DMS 273 (cell line): ENCODE measurements around the gene ITGAX.
"Not testable (repeated sequence)": the region's sequence is repeated elsewhere in the genome, so short reads cannot be mapped to it uniquely, and the experiment has no call there.

Experiments used
- DNase-seq: peaks from one replicate; lab custom pipeline; 2025; ENCODE audit not compliant: unreplicated experiment; lab: John Stamatoyannopoulos, UW

ITGAX gene

DNA sequence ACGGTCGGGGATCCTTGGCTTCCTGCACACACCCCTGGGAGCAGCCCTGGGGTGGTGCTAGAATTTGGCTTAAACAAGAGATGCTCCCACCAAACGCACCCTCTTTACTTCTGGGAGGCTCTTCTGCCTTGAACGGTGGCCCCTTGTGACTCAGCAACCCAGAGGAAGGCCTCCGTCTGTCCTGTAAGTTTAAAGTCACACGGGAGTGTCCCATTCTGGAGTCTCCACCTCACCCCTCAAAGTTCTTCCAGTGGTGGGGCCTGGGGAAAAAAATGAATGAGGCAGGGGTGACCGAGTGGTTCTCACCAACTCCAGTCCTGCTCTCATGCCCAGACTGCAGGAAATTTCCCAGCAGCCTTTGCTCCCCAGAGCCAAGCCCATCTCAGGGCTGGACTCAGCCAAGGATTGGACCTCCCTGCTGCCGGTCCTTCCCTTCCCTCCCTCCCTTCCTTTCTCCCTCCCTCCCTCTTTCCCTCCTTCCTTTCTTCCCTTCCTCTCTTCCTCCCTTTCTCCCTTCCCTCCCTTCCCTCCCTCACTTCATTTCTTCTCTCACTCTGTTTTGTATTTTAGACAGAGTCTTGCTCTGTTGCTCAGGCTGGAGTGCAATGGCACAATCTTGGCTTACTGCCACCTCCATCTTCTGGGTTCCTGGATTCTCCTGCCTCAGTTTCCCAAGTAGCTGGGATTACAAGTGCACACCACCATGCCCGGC lies 49.5 kb downstream of the ITGAX start:
- peak; percentile 35 for DNase-seq

DNA sequence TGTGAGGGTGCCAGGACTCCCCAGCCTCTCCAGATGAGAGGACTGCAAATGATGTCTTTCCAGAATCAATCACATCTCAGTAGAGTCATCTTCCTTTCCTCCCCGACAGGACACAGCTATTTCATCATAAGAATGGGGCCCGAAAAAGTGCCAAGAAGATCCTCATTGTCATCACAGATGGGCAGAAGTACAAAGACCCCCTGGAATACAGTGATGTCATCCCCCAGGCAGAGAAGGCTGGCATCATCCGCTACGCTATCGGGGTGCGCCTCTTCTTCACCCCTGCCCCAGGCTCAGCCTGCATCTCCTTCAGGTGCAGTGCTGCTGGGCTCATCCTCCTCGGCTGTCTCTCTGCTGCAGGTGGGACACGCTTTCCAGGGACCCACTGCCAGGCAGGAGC lies 52.4 kb downstream of the ITGAX start:
- DNase-seq: no peak

DNA sequence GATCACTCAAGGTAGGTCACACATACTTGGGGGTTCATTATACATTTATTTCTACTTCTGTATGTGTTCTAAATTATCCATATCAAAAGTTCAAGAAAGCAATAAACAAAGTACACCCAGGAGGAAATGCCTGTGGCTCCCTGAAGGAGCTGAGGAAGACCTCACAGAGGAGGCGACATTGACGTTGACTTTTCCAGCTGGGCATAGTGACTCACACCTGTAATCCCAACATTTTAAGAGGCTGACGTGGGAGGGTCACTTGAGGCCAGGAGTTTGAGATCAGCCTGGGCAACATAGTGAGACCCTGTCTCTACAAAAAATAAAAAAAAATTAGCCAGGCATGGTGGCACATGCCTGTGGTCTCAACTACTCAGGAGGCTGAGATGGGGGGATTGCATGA lies 54.5 kb downstream of the ITGAX start:
- DNase-seq: no peak

DNA sequence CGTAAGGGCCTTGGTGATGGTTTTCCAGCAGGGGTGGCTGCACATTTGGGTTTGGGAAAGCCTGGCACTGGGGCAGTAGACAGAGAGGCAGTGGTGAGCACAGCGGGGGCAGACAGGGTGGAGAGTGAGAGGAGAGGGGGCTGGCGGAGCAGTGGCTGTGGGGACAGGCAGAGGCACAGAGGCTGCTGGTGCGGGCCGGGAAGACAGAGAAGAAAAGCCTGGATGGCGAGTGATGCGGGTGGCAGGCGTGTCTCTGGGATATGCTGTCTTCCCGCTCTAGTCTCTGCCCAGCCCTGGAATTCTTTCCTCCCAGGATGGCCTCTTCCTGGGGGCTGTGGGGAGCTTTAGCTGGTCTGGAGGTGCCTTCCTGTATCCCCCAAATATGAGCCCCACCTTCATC lies 55.1 kb downstream of the ITGAX start:
- DNase-seq: no peak

DNA sequence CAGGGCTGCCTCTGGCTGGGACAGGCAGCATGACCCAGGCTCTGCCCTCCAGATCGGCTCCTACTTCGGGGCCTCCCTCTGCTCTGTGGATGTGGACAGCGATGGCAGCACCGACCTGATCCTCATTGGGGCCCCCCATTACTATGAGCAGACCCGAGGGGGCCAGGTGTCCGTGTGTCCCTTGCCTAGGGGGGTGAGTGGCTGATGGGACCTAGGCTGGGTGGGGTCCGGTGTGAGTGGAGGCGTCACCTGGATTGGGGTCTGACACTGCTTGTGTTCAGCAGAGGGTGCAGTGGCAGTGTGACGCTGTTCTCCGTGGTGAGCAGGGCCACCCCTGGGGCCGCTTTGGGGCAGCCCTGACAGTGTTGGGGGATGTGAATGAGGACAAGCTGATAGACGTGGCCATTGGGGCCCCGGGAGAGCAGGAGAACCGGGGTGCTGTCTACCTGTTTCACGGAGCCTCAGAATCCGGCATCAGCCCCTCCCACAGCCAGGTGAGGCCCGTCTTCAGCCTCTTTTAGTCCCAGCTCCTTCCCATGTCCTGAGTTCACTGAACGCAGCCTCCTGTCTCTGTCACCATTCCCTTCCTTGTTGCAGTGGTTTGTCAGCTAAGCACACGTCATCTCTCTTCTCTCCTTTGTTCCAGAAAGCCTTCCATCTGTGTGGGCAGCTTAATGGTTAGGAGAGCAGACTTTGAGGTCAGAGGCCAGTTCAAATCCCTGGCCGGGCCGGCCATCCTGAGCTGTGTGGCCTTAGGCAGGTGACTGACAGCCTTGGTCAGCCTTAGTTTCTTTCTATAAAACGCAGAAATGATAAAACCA lies 56.3 kb downstream of the ITGAX start:
- DNase-seq: no peak

DNA sequence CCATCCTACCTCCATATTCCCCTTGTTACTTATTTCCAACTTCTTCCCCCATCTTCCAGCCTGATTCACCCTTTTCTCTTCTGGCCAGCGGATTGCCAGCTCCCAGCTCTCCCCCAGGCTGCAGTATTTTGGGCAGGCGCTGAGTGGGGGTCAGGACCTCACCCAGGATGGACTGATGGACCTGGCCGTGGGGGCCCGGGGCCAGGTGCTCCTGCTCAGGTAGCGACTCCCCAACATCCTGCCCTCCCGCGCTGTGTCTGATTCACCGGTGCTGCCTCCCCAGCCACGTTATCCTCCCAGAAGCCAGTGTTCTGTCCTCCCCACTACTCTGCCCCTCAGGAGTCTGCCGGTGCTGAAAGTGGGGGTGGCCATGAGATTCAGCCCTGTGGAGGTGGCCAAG lies 57.8 kb downstream of the ITGAX start:
- no peak for DNase-seq

DNA sequence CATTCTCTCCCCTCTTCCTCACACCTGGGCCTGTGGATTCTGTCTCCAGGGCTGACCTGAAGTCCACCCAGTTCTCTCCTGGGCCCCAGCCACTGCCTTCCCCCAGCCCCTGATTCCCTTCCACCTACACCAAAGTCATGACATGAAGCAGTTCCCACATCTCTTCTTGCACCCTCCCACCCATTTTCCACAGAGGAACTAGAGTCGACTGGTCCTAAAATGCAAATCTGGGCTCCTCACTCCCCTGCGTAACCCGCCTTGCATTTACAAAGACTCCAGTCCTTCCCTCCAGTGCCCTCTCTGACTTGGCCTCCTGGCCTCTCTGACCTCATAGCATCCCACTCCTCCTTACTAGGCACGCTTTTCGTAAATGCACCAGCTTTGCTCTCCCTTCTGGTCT lies 58.4 kb downstream of the ITGAX start:
- DNase-seq: no peak

DNA sequence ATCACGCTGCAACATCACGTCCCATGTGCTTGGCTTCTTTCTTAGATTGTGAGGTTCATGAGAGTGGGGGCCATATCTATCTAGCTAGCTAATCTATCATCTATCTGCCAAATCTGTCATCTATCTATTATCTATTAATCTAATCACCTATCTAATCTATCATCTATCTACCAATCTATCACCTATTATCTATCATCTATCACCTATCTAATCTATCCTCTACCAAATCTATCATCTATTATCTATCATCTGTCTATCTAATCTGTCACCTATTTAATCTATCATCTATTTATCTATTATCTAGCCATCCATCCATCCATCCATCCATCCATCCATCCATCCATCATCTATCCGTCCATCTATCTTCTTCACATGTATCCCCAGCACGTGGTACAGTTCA lies 59.0 kb downstream of the ITGAX start:
- DNase-seq: no peak

DNA sequence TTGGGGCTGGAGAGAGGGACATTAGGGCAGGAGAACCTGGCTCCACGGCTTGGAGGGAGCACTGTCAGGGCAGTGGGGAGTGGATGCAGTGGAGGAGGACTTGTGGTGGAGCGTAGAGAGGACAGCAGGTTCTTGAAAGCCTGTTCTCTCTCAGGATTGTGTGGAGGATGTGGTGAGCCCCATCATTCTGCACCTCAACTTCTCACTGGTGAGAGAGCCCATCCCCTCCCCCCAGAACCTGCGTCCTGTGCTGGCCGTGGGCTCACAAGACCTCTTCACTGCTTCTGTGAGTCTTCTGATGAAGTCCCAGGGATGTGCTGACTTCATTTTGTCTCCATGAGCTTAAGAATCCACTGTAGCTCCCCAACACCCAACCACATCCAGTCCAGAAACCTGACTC lies 59.7 kb downstream of the ITGAX start:
- no peak for DNase-seq

DNA sequence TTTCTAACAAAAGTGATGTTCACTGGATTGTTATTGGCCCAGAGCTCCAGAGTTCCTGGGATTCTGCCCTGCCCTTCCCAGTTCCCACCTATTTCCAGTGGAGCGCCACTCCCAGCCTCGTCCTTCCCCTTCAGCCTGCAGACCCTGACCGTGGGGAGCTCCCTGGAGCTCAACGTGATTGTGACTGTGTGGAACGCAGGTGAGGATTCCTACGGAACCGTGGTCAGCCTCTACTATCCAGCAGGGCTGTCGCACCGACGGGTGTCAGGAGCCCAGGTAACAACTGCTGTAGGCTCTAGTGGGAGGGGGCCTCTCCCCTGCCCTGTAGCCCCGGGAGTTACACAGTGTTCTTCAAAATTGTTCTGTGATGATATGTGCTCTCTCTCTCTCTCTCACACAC lies 61.4 kb downstream of the ITGAX start:
- DNase-seq: no peak

DNA sequence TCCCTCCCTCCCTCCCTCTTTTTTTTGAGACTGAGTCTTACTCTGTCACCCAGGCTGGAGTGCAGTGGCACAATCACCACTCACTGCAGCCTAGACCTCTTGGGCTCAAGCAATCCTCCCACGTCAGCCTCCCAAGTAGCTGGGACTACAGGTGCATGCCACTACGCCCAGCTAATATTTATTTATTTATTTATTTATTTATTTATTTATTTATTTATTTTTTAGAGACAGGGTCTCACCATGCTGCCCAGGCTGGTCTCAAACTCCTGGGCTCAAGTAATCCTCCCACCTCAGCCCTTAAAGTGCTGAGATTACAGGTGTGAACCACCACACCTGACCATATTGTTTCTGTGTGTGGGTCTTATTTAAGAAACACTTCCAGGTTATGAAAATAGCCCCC lies 62.1 kb downstream of the ITGAX start:
- DNase-seq: not testable (repeated sequence)

DNA sequence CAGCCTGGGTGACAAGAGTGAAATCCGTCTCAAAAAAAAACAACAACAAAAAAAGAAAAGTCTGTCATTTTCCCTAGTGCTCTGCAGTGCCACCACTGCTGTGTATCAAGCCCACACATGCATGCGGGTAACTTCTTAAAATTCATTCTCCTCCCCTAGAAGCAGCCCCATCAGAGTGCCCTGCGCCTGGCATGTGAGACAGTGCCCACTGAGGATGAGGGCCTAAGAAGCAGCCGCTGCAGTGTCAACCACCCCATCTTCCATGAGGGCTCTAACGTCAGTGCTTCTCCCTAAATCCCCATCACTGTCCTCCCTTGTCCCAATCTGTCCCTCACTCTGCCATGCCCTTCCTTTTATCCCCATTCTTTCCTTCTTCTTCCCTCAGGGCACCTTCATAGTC lies 62.9 kb downstream of the ITGAX start:
- DNase-seq: no peak

DNA sequence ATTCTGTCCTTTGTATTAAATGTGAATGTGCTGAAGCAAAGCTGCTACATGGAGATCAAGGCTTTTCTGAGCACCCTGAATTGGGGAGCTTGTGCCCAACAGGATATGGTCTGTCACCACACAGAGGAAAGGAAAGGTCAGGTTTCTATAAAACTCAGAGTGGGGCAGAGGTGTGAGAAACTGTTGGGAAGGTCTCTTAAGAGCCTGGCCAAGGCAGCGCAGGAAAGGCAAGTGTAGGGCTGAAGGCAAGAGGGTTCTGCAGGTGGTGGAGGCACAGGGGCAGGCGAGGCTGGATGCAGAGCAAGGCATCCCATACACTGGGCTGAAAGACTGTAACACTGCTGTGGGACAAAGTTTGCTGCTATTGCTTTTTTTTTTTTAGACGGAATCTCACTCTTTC lies 65.1 kb downstream of the ITGAX start:
- DNase-seq: no peak

DNA sequence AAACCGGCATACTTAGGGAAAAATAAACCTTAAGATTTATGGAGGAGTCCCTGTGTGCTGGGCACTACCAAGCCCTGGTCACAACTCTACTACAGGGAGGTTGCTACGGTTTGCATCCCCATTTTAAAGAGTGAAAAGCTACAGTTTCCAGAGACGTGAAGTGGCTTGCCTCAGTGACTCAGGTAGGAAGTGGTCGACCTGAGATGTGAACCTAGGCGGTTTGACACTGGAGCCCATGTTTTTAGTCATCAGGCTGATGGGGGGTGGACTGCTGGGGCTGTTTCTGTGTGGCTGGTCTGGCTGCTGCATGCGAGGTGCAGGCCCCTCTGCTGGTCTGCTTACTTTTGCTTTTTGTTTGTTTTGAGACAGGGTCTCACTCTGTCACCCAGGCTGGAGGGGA lies 66.6 kb downstream of the ITGAX start:
- DNase-seq: no peak

DNA sequence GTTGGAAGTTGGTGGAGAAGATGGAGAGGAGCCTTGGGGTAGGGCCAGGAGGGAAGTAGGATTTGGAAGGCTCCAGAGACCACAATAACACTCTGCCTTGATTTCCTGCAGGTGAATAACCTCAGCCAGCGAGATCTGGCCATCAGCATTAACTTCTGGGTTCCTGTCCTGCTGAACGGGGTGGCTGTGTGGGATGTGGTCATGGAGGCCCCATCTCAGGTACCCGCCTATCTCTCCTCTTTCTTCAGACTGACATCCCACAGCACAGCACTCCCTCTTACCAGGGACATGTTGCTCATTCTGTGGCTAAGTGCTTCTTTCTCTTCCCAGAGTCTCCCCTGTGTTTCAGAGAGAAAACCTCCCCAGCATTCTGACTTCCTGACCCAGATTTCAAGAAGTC lies 68.3 kb downstream of the ITGAX start:
- DNase-seq: no peak

DNA sequence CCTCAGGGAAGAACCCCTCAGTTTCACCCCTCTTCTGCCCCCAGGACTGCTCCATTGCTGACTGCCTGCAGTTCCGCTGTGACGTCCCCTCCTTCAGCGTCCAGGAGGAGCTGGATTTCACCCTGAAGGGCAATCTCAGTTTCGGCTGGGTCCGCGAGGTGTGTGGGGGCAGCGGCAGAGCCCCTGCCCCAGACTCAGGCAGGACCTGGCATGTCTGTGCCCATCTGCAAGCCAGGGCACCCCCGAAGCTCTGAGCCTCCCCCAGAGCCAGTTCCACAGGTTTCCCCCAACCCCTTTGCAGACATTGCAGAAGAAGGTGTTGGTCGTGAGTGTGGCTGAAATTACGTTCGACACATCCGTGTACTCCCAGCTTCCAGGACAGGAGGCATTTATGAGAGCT lies 68.8 kb downstream of the ITGAX start:
- no peak for DNase-seq

DNA sequence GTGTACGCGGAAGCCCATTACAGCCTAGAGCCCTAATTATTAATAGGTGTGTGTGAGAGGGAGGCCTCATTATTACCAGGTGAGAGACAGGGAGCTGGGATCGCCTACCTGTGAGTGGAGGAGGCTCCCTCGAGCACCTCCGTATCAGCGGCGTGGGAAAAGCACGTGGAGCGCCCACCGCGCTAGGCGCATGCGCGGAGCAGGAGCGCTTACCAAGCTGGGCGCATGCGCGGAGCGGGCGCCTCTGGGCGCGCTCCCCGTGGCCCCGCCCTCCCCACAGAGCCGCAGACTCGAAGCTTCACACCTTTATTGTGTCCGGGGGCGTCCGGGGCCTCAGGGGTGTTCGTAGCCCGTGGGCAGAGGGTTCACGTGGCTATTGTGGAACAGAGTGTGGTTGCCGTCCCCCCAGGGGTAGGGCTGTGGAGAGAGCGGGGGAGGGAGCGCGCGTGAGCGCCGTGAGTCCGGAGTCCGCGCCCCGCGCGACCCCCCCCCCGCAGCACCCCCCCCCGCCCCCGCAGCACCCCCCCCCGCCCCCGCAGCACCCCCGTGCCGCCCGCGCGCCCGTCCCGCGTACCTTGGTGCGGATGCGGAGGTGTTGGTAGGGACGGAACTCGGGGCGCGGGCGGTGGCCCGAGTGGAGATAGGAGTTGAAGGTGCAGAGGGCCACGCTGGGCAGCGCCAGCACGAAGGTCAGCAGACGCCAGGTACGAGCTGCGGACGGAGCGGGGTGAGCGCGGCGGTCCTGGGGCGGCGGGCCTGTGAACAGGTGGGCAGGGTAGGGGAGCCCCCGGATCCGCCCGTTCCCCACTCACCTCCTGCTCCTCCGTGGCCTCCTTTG lies 72.7 kb downstream of the ITGAX start:
- peak; percentile 79 for DNase-seq

DNA sequence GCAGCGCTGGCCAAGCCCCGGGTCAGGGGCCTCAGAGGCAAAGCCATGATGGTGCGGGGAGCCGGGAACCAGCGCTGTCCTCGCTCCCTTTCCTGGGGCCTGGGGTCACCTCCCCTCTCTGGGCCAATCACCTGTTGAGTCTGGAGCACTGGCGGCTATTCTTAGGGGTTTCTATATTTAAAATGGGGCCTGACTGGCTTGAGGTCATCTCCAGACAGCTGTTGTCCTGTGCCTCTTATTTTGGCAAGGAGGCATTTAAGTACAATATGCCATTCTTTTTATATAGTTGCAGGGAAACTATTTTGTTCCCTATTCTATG lies 73.3 kb downstream of the ITGAX start, which contains the start of gene COX6A2:
TSS of gene COX6A2 (minus strand) at position 82 of the 319 bp plus-strand sequence. CDS start at position 47, 35 bp downstream.
- DNase-seq: no peak

DNA sequence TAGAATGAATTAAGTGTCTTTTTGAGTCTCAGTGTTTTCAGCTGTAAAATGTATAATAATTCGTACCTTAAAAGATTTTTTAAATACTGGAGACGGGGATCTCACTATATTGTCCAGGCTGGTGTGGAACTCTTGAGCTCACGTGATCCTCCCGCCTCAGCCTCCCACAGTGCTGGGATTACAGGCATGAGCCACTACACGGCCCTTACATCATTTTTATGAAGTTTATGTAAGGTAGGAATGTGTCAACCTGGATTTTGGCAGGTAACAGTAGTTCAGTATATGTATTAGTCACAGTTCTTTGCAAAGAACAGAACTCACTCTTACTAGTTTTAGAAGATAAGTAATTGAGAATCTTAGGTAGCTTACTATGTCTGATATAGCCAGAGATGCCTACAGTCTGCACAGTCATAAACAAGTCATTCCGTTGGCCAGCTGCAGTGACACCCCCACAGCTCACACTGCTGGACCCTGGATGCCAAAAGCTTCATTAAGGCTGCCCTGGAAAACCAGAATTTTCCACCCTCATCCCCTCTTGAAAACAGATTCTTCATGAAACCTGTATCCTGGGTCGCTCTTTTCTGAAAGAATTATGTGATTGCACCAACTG lies 73.8 kb downstream of the ITGAX start:
- no peak for DNase-seq

DNA sequence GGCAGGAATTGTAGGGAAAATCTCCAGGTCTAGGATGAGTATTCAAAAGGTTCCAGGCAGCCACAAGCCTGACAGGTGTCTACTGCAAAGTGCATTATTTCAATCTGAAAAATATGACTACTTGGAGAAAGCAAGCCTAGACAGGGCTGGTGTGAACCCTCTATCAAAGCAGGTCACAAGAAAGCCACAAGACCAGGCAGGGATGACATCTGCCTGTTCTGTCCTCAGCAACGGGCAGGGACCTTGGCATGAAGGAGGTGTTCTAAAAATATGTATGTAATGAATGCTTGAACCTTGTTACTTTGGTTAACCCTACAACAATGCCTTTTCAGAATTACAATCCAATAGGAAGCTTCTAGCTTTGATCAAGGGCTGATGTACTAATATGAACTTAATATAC lies 74.3 kb downstream of the ITGAX start:
- DNase-seq: no peak

DNA sequence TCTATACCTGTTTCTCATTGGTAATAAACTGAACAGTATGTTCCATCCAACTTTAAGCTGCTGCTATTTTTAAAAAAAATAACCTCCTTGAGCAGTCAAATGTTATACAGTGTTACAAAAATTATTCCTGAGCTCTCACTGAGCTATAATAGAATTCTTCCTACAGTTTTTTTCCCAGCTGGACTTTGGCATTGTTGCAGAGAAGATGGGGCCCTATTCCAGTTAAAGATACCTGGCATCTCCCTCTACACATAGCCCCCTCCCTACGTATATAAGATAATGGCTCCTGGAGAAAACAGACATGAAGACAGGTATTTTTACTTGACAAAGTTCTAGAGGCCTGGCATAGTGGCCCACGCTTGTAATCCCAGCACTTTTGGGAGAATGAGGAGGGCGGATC lies 74.8 kb downstream of the ITGAX start:
- DNase-seq: no peak
